Fibroblast of upper back skin (primary cell): Measurements from ENCODE around the gene PWWP2B.

Source experiments
- DNase-seq: peaks from one replicate; pipeline ENCODE4 v3.0.0-alpha.2; 2013

Gene PWWP2B

GRCh38 chr10:132462463-132463332 lies 65.7 kb downstream of the PWWP2B start:
- DNase-seq, result no peak

GRCh38 chr10:132463333-132464255 lies 66.6 kb downstream of the PWWP2B start:
- DNase-seq, result peak; percentile 10

- no peak for DNase-seq
These were observed 67.5 kb downstream of the PWWP2B start for GRCh38 chr10:132464256-132465192.

- DNase-seq, result no peak
These were observed 68.3 kb downstream of the PWWP2B start for GRCh38 chr10:132465193-132465888.

- DNase-seq, result no peak
These were observed 69.0 kb downstream of the PWWP2B start for GRCh38 chr10:132465889-132466519.

GRCh38 chr10:132466520-132467463 lies 69.8 kb downstream of the PWWP2B start:
- DNase-seq, result no peak
